ENCODE measurements around the gene DNAJC8. TPM values are rescaled to one million over a fixed set of nuclear protein-coding genes. Genes with fewer than 3 reads are reported as not detected.

The DNAJC8 gene
- 139 TPM for polyA plus RNA-seq (2013, experiment 1 of 2)
- polyA plus RNA-seq (2013, experiment 2 of 2), result 142 TPM

- peaks cover 21% of the 10 kb centered on the region for H3K4me1 ChIP-seq (ENCODE audit: control insufficient read depth, insufficient read depth, low read length, poor library complexity, severe bottlenecking)
- H3K27ac ChIP-seq (ENCODE audit: low read depth, low read length, severe bottlenecking), result peak within 1 kb of the TSS; percentile 83
- H3K36me3 ChIP-seq (ENCODE audit: control insufficient read depth, insufficient read depth, low read length), result peaks cover 44% of the 10 kb centered on the region
- 0% methylated on average over 34 to 35 of the region's 40 CpGs for WGBS, 2 experiments (ENCODE audit: insufficient coverage in 2 of 2)
- H3K9me3 ChIP-seq (ENCODE audit: control insufficient read depth, low read length), result no peaks in the 10 kb centered on the region
- peak within 1 kb of the TSS; percentile 99 for H3K4me3 ChIP-seq (ENCODE audit: extremely low read depth, insufficient read depth, low read length, poor library complexity, severe bottlenecking)
Measured at GRCh38 chr1:28232558-28233263, at the start of gene DNAJC8. DNAJC8 (minus strand) TSS chr1:28233029; CDS start chr1:28232998, 31 bp downstream.

GRCh38 chr1:28281608-28282425 is 49.0 kb upstream of the DNAJC8 start:
- no peaks in the 10 kb centered on the region for H3K9me3 ChIP-seq (ENCODE audit: control insufficient read depth, low read length)
- peaks cover 66% of the 10 kb centered on the region for H3K36me3 ChIP-seq (ENCODE audit: control insufficient read depth, insufficient read depth, low read length)
- 90 to 92% methylated on average over 13 to 14 of the region's 14 CpGs for WGBS, 2 experiments (ENCODE audit: insufficient coverage in 2 of 2)
- no peaks in the 10 kb centered on the region for H3K4me1 ChIP-seq (ENCODE audit: control insufficient read depth, insufficient read depth, low read length, poor library complexity, severe bottlenecking)
- no peak overlapping the region for H3K27ac ChIP-seq (ENCODE audit: low read depth, low read length, severe bottlenecking)
- no peak overlapping the region for H3K4me3 ChIP-seq (ENCODE audit: extremely low read depth, insufficient read depth, low read length, poor library complexity, severe bottlenecking)

GRCh38 chr1:28280977-28281381 is 48.1 kb upstream of the DNAJC8 start:
- WGBS, 2 experiments (ENCODE audit: insufficient coverage in 2 of 2), result 92 to 93% methylated on average over 3 to 4 of the region's 5 CpGs
- Histone ChIP-seq H3K27ac (ENCODE audit: low read depth, low read length, severe bottlenecking) (no peak overlapping the region), H3K9me3 (ENCODE audit: control insufficient read depth, low read length) (no peaks in the 10 kb centered on the region), H3K36me3 (ENCODE audit: control insufficient read depth, insufficient read depth, low read length) (peaks cover 72% of the 10 kb centered on the region), H3K4me1 (ENCODE audit: control insufficient read depth, insufficient read depth, low read length, poor library complexity, severe bottlenecking) (no peaks in the 10 kb centered on the region), H3K4me3 (ENCODE audit: extremely low read depth, insufficient read depth, low read length, poor library complexity, severe bottlenecking) (no peak overlapping the region)

- no peaks in the 10 kb centered on the region for H3K4me1 ChIP-seq (ENCODE audit: control insufficient read depth, insufficient read depth, low read length, poor library complexity, severe bottlenecking)
- H3K36me3 ChIP-seq (ENCODE audit: control insufficient read depth, insufficient read depth, low read length), result peaks cover 77% of the 10 kb centered on the region
- no peak overlapping the region for H3K27ac ChIP-seq (ENCODE audit: low read depth, low read length, severe bottlenecking)
- no peak overlapping the region for H3K4me3 ChIP-seq (ENCODE audit: extremely low read depth, insufficient read depth, low read length, poor library complexity, severe bottlenecking)
- 100% methylated on average over 6 to 7 of the region's 8 CpGs for WGBS, 2 experiments (ENCODE audit: insufficient coverage in 2 of 2)
- H3K9me3 ChIP-seq (ENCODE audit: control insufficient read depth, low read length), result no peaks in the 10 kb centered on the region
Measured at GRCh38 chr1:28280501-28280900, 47.7 kb upstream of the DNAJC8 start.

GRCh38 chr1:28279721-28280120 is 46.9 kb upstream of the DNAJC8 start:
- no peak overlapping the region for H3K4me3 ChIP-seq (ENCODE audit: extremely low read depth, insufficient read depth, low read length, poor library complexity, severe bottlenecking)
- H3K36me3 ChIP-seq (ENCODE audit: control insufficient read depth, insufficient read depth, low read length), result peaks cover 84% of the 10 kb centered on the region
- H3K9me3 ChIP-seq (ENCODE audit: control insufficient read depth, low read length), result no peaks in the 10 kb centered on the region
- WGBS, 2 experiments (ENCODE audit: insufficient coverage in 2 of 2), result 97% methylated on average over 7 of the region's 7 CpGs
- H3K4me1 ChIP-seq (ENCODE audit: control insufficient read depth, insufficient read depth, low read length, poor library complexity, severe bottlenecking), result no peaks in the 10 kb centered on the region
- no peak overlapping the region for H3K27ac ChIP-seq (ENCODE audit: low read depth, low read length, severe bottlenecking)

- H3K36me3 ChIP-seq (ENCODE audit: control insufficient read depth, insufficient read depth, low read length), result peaks cover 94% of the 10 kb centered on the region
- peaks cover 5% of the 10 kb centered on the region for H3K4me1 ChIP-seq (ENCODE audit: control insufficient read depth, insufficient read depth, low read length, poor library complexity, severe bottlenecking)
- no peaks in the 10 kb centered on the region for H3K9me3 ChIP-seq (ENCODE audit: control insufficient read depth, low read length)
- no peak overlapping the region for H3K4me3 ChIP-seq (ENCODE audit: extremely low read depth, insufficient read depth, low read length, poor library complexity, severe bottlenecking)
- H3K27ac ChIP-seq (ENCODE audit: low read depth, low read length, severe bottlenecking), result no peak overlapping the region
- 92 to 100% methylated on average over 3 of the region's 5 CpGs for WGBS, 2 experiments (ENCODE audit: insufficient coverage in 2 of 2)
Measured at GRCh38 chr1:28278763-28279162, 45.9 kb upstream of the DNAJC8 start.

- 85 to 86% methylated on average over 12 to 13 of the region's 17 CpGs for WGBS, 2 experiments (ENCODE audit: insufficient coverage in 2 of 2)
- Histone ChIP-seq H3K9me3 (ENCODE audit: control insufficient read depth, low read length) (no peaks in the 10 kb centered on the region), H3K36me3 (ENCODE audit: control insufficient read depth, insufficient read depth, low read length) (peaks cover 95% of the 10 kb centered on the region), H3K4me1 (ENCODE audit: control insufficient read depth, insufficient read depth, low read length, poor library complexity, severe bottlenecking) (peaks cover 27% of the 10 kb centered on the region), H3K4me3 (ENCODE audit: extremely low read depth, insufficient read depth, low read length, poor library complexity, severe bottlenecking) (no peak overlapping the region), H3K27ac (ENCODE audit: low read depth, low read length, severe bottlenecking) (peak overlapping the region; percentile 17)
Measured at GRCh38 chr1:28273216-28273860, 40.5 kb upstream of the DNAJC8 start.

GRCh38 chr1:28272215-28272852 is 39.5 kb upstream of the DNAJC8 start:
- Histone ChIP-seq H3K4me3 (ENCODE audit: extremely low read depth, insufficient read depth, low read length, poor library complexity, severe bottlenecking) (no peak overlapping the region), H3K4me1 (ENCODE audit: control insufficient read depth, insufficient read depth, low read length, poor library complexity, severe bottlenecking) (peaks cover 27% of the 10 kb centered on the region), H3K27ac (ENCODE audit: low read depth, low read length, severe bottlenecking) (no peak overlapping the region), H3K9me3 (ENCODE audit: control insufficient read depth, low read length) (no peaks in the 10 kb centered on the region), H3K36me3 (ENCODE audit: control insufficient read depth, insufficient read depth, low read length) (peaks cover 90% of the 10 kb centered on the region)
- WGBS, 2 experiments (ENCODE audit: insufficient coverage in 2 of 2), result 97 to 98% methylated on average over 13 to 14 of the region's 20 CpGs

- H3K36me3 ChIP-seq (ENCODE audit: control insufficient read depth, insufficient read depth, low read length), result peaks cover 64% of the 10 kb centered on the region
- peaks cover 37% of the 10 kb centered on the region for H3K4me1 ChIP-seq (ENCODE audit: control insufficient read depth, insufficient read depth, low read length, poor library complexity, severe bottlenecking)
- no peaks in the 10 kb centered on the region for H3K9me3 ChIP-seq (ENCODE audit: control insufficient read depth, low read length)
- H3K27ac ChIP-seq (ENCODE audit: low read depth, low read length, severe bottlenecking), result no peak overlapping the region
- no CpG with 5 or more reads among the region's 2 CpGs for WGBS, 2 experiments (ENCODE audit: insufficient coverage in 2 of 2)
- no peak overlapping the region for H3K4me3 ChIP-seq (ENCODE audit: extremely low read depth, insufficient read depth, low read length, poor library complexity, severe bottlenecking)
Measured at GRCh38 chr1:28269529-28269928, 36.7 kb upstream of the DNAJC8 start.

- Histone ChIP-seq H3K4me1 (ENCODE audit: control insufficient read depth, insufficient read depth, low read length, poor library complexity, severe bottlenecking) (peaks cover 31% of the 10 kb centered on the region), H3K36me3 (ENCODE audit: control insufficient read depth, insufficient read depth, low read length) (peaks cover 49% of the 10 kb centered on the region), H3K9me3 (ENCODE audit: control insufficient read depth, low read length) (no peaks in the 10 kb centered on the region), H3K27ac (ENCODE audit: low read depth, low read length, severe bottlenecking) (no peak overlapping the region), H3K4me3 (ENCODE audit: extremely low read depth, insufficient read depth, low read length, poor library complexity, severe bottlenecking) (no peak overlapping the region)
- WGBS, 2 experiments (ENCODE audit: insufficient coverage in 2 of 2), result 86 to 100% methylated on average over 1 to 2 of the region's 2 CpGs
Measured at GRCh38 chr1:28267633-28268032, 34.8 kb upstream of the DNAJC8 start.

Measured in mesodermal cell (in vitro differentiated cells).